HEK293T (cell line): Measurements from ENCODE around the gene UGT2B7.

Experiments used
- ARNT ChIP-seq: fragments of 450-650 bp; IDR thresholded peaks from 2 replicates; pipeline ENCODE4 v1.6.1; 2017; ENCODE audit warnings: mild to moderate bottlenecking
- BHLHE40 ChIP-seq: fragments of 450-650 bp; IDR thresholded peaks from 2 replicates; pipeline ENCODE4 v1.6.1; 2016; ENCODE audit warnings: mild to moderate bottlenecking, moderate library complexity, borderline replicate concordance
- CTBP1 ChIP-seq: fragments of 450-650 bp; IDR thresholded peaks from 2 replicates; pipeline ENCODE4 v1.6.1; 2016; ENCODE audit warnings: borderline replicate concordance
- ELF4 ChIP-seq: fragments of 450-650 bp; IDR thresholded peaks from 2 replicates; pipeline ENCODE4 v1.6.1; 2017; ENCODE audit warnings: antibody characterized with exemption
- FOXA1 ChIP-seq: fragments of 450-650 bp; IDR thresholded peaks from 2 replicates; pipeline ENCODE4 v1.6.1; 2016; ENCODE audit warnings: mild to moderate bottlenecking
- FOXK2 ChIP-seq: fragments of 450-650 bp; IDR thresholded peaks from 2 replicates; pipeline ENCODE4 v1.6.1; 2016; ENCODE audit warnings: mild to moderate bottlenecking
- FOXM1 ChIP-seq: fragments of 450-650 bp; IDR thresholded peaks from 2 replicates; pipeline ENCODE4 v1.6.1; 2017; ENCODE audit warnings: mild to moderate bottlenecking, borderline replicate concordance
- HDGF ChIP-seq: fragments of 450-650 bp; IDR thresholded peaks from 2 replicates; pipeline ENCODE4 v1.6.1; 2017; ENCODE audit warnings: antibody characterized with exemption, borderline replicate concordance
- NFRKB ChIP-seq: fragments of 450-650 bp; IDR thresholded peaks from 2 replicates; pipeline ENCODE4 v1.6.1; 2016; ENCODE audit warnings: mild to moderate bottlenecking, moderate library complexity
- SP1 ChIP-seq: fragments of 450-650 bp; IDR thresholded peaks from 2 replicates; pipeline ENCODE4 v1.6.1; 2017
- SUZ12 ChIP-seq: fragments of 450-650 bp; IDR thresholded peaks from 2 replicates; pipeline ENCODE4 v1.6.1; 2016; ENCODE audit warnings: mild to moderate bottlenecking
- TARDBP ChIP-seq: fragments of 450-650 bp; IDR thresholded peaks from 2 replicates; pipeline ENCODE4 v1.6.1; 2016
- ZNF384 ChIP-seq: fragments of 450-650 bp; IDR thresholded peaks from 2 replicates; pipeline ENCODE4 v1.6.1; 2016
- TF ChIP-seq, protein P1 (sequence below): fragments of 450-650 bp; IDR thresholded peaks from 2 replicates; pipeline ENCODE4 v1.6.1; 2016

DNA sequence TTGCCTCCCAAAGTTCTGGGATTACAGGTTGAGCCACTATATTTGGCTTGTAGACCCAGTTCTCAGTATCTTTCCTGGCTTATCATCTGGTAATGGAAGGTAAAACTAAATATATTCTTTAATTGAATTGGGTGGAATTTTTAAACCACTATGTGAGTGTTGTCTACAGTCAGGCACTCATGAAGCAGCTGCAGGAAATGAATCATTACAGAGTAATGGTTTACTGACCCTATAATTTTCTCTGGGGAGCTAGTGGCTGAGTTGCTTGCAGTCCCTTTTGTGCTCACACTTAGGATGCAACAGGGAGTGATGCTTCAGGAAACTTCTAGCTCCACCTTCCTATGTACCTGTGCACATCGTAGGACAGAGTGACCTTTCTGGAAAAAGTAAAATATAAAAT is 4.1 kb upstream of the UGT2B7 start:
- no peak for TF ChIP-seq ELF4
- TF ChIP-seq TARDBP: no peak
- no peak for TF ChIP-seq BHLHE40
- TF ChIP-seq ARNT: no peak
- TF ChIP-seq SUZ12: no peak
- TF ChIP-seq SP1: no peak
- TF ChIP-seq NFRKB: no peak
- no peak for TF ChIP-seq FOXK2
- no peak for TF ChIP-seq HDGF
- no peak for TF ChIP-seq FOXA1
- TF ChIP-seq FOXM1: no peak
- TF ChIP-seq ZNF384: no peak
- no peak for TF ChIP-seq CTBP1
- TF ChIP-seq, protein P1, sequence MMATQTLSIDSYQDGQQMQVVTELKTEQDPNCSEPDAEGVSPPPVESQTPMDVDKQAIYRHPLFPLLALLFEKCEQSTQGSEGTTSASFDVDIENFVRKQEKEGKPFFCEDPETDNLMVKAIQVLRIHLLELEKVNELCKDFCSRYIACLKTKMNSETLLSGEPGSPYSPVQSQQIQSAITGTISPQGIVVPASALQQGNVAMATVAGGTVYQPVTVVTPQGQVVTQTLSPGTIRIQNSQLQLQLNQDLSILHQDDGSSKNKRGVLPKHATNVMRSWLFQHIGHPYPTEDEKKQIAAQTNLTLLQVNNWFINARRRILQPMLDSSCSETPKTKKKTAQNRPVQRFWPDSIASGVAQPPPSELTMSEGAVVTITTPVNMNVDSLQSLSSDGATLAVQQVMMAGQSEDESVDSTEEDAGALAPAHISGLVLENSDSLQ: no peak
